ENCODE measurements around the gene TPPP.

DNA sequence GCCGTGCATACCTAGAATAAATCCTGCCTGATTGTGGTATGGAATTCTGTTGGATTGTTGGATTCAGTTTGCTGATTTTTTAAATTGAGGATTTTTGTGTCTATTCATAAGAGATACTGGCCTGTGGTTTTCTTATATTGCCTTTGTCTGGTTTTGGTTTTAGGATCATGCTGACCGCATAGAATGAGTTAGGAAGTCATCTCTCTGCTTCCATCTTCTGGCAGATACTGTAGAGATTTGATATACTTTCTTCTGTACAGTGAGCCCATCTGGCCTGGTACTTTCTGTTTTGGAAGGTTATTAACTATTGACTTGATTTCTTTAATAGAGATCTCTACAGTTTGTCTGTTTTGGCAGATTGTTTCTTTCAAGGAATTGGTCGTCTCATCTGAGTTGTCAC lies 66.3 kb downstream of the TPPP start:
- no peak for TF ChIP-seq GATA2 (IDR thresholded peaks at IDR 0.05; ENCODE audit: low read depth, low read length)
- TF ChIP-seq GATA3 (IDR thresholded peaks at IDR 0.05; ENCODE audit: low read depth, low read length), result no peak
